CD4-positive, alpha-beta T cell treated with Interleukin-12 subunit alpha and Interleukin-12 subunit beta, for 1 hour (primary cell): Measurements from ENCODE around the gene CYP46A1.

ENCODE experiments used
- DNase-seq: peaks from one replicate; pipeline ENCODE4 v3.0.0-alpha.2; 2020

Gene CYP46A1

DNA sequence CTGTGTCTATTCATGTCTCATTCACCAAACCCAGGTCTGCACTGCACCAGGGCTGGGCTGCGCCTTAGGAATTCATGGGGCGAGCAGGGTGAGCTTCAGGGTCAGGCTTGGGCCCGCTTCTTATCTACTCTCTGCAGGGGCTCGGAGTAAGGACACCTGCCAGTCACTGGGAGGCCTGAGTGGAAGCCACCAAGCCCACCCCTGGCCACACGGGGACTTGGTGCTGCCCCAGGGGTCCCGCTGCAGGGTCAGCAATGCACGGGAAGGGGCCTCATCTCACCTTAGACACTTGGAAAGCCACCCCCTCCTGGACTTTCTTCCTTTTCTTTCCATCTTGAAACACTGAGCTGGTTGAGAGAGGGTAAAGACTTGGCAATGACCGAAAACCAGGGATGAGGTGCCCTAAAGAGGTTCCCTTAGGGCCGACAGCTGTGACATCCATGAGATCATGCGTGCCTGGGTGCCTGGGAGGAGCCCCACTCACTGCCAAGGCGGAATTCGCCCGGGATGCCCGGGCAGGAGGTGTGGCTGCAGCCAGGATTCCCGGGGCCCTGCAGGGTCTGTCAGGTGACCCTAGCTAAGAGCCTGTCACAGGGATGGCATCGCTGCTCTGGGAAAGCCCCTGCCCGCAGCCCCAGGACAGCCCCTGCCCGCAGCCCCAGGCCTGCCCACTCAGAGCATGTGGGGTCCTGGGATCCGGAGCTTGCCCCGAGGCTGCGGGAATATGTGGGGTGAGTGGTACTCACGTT is 63.7 kb downstream of the CYP46A1 start:
- no peak for DNase-seq

DNA sequence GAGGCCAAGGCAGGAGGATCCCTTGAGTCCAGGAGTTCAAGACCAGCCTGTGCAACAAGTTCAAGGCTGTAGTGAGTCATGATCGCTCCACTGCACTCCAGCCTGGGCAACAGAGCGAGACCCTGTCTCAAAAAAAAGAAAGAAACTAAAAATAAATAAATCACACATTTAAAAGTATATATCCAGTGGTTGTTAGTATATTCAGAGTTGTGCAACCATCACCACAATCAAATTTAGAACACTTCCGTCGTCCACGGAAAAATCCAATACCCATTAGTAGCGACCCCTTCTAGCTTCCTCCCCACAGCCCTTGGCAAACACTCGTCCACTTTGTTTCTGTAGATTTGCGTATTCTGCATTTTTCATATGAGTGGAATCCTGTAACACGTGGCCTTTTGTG is 64.4 kb downstream of the CYP46A1 start:
- DNase-seq, result no peak

GRCh38 chr14:99749142-99749541 is 65.0 kb downstream of the CYP46A1 start:
- DNase-seq, result no peak

GRCh38 chr14:99749763-99750715 is 65.9 kb downstream of the CYP46A1 start:
- DNase-seq, result no peak

DNA sequence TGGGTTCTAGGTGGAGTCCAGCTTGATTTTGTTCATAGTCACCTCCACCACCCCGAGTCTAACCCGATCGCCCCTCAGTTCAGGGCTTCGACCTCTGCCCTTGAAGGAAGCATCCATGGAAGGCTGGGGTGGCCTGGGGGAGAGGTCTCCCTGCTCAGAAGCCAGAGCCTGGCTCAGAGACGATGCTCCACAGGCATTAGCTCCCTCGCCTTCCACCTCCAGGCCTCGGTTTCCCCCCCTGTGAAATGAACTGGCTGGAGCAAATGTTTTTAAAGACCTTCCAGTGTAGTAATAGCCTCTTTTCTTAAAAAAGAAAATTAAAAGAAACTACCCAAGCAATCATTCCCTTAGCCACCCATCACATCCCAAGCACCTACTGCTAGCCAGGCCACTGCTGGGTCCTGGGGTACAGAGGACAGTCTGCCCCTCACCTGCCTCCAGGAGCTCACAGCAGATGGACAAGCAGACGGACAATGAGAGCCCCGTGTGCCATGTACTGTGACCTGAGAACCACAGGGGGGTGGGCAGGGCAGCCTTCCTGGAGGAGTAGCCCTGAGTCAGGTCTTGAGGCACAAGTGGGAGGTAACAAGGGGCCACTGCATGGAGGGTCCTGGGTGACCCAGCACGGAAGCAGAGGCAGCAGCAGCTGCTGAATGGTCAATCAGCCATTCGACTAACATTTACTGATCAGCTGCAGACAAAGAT is 66.8 kb downstream of the CYP46A1 start:
- no peak for DNase-seq

DNA sequence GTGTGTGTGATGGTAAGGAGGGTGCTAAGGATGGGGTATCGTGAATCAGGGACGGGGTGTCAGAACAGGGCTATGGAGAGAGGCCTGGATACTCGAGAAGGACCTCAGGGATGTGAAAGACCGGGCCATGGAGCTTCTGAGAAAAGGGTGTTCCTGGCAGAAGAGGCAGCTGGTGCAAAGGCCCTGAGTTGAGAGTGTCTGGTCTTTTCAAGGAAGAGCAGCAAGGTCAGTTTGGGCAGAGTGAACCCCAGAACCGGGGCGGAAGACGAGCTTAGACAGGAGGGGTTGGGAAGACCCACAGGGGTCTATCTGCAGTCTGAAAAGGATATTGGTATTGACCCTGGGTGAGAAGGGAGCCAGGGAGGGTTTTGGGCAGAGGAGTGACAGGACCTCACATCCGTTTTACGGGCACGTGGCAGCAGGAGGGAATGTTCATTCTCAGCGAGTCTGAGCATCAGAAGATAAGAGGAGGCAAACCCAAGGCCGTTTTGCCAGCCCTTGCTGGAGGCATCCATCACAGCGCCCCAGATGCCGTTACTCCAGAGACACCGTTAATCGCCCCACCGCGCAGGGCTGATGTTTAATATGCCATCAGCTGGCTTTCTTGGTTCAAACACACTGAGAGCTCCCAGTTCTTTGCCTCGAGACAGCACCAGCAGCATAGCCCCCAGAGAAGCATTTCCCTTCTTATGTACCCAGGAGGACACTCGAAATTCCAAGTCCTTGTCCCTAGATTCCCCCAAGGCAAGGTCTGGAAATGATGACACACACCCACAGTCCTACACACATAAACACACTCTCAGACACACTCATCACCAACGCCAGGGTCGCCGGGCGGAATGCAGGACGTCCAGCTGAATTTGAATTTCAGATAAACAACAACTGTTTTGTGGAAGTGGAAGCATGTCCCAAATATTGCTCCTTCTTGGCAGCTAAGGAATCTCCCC is 67.7 kb downstream of the CYP46A1 start:
- DNase-seq, result no peak

DNA sequence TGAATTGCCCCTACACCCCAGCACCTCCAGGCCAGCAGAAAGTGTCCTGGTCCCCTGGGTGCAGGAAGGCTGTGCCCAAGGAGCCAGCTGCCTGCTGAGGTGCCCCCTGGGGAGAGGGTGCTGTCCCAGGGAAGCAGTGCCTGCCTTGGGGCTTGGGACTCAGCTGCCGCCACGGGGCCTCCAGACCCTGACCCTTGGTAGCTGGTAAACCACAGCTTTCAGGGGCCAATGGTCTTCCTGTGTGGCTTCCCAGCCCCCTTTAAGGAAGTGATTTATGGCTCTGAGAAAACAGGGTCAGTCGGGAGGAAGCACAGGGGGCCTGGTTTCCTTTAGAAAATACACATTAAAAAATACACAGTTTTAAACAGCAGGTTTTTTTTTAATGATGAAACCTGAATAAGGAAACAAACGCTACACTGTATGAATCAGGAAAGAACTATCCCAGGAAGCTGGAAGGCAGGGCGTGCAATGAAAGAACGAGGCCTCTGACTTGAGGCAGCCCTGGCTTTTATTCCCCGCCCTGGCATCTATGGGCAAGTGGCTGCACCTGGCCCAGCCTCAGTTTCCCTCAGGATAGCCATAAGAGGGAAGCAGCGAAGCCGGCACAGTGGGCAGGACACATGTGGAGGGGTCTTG is 68.5 kb downstream of the CYP46A1 start:
- DNase-seq, result no peak

DNA sequence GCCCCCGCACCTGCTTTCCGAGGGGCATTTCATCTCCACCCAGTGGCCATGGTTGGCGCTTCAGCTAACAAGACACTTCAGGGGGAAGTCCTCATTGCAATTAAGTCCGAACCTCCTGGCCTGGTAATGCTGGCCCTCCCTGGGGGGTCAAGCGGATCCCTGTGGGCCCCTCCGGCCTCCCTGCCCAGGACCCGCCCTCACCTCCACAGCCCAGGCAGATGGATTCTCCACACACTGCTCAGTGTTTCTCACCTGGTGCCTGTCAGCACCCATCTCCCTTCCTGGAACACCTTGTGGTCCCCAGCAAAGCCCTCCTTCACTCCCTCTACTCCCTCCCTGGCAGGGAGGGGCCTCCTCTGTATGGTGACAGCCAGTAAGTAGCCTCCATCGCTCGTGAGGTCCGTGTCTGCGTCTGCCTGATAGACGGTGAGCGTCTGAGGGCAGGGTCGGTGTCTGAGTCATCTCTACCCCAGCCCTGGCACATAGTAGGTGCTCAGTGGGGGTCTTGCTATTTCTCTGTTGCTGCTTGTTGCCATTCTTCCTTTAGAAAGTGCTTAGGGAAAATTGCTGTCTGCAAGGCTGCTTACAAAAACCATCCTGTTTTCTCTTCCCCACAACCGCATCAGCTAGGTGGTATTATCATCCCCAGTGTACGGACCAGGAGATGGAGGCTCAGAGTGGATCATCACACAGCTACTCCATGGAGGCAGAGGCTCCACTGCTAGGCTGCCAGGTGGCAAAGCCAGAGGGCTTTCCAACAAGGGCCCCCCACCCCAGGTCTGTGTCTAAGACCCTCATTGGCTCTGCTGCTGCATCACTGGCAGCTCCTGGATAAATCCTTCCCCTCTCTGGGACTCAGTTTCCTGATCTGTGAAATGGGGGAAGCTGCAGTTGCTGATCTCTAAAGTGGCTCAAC is 69.4 kb downstream of the CYP46A1 start:
- no peak for DNase-seq

DNA sequence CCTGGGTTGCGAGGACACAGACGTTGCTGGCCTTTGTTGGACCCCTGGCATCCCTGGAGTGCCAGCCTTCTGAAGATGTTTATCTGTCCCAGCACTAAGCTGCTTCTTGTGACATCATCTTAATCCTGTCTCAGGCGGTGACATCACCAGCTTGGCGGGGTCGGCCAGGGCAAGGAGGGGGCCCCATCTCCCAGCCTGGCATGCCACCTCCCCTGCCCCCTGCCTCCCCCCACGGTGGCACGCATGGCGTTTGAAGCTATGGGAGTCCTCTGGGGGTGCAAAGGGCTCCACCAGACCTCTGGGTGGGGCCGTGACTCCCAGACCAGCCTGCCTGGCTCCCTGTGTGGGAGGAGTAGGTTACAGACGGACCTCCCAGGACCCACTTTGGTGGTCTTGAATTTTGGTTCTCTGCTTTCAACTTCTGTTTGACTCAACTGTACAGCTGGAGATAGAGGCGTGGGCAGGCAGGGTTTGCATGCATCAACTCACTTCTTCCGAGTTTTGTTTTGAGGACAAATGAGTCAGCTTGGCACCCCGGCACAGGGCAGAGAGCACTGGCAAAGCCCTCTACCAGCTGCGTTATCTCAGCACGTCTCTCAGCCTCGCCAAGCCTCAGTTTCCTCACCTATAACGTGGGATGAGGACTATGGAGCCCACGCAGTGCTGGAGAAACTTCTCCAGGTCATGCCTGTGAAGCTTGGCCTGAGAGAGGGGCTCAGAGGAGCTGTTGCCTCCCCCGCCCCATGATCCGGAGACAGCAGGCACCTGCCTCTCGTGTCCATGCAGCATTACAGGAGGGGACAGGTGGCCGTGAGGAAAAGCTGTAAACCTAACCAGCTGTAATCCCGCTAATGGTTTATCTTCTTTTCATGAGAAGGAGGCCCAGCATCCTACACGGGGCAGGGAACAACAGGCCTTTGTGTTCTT is 70.3 kb downstream of the CYP46A1 start:
- no peak for DNase-seq

DNA sequence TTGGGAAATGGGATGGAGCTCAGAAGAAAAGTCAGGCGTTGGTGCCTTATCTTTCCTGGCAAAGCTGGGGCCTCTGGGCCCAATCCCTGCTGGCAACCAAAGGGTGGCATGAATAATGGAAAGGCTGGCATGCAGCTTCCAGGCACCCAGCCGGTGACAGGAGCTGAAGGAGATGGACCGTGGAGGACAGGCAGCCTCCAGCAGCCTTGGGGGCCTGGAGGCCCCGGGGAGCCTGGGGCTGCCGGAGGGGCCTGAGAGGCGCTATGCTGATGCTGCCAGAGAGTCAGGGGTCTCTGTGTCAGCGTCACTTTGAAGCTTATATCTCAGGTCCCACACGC is 70.9 kb downstream of the CYP46A1 start:
- no peak for DNase-seq

GRCh38 chr14:99755629-99756603 is 71.8 kb downstream of the CYP46A1 start:
- no peak for DNase-seq

GRCh38 chr14:99756796-99757195 is 72.7 kb downstream of the CYP46A1 start:
- DNase-seq, result no peak

- no peak for DNase-seq
Measured at GRCh38 chr14:99757331-99758070, 73.4 kb downstream of the CYP46A1 start.

DNA sequence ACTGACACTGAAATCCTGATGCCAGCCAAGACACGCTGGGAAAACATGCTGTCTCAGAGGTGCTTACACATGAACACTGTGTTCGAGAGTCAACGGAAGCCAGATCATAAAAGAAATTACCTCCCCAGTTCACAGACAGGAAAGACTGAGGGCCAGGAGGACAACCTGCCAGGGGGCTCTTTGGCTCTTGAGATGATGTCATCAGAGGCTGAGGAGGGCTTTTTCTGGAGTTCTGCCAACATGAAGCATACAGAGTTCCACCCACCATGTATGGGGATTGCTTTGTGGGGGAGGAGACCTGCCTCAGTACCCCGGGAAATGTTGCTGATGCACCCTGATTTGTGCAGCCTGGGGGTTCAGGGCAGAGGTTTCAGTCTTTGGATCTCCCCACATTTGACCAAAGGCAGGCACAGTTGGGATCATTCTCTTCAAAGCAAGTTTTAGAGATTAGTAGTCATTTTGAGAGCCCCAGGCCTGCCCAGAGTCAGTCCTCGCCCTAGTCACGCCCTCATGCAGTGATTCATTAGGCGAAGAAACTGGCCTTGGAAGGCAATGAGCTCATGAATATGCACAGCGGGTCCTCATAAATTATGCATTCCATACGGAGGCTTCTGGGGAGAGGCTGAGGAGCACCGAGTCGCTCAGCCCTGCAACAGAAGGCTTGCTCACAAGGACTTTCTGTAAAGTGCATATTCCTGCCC is 74.2 kb downstream of the CYP46A1 start:
- DNase-seq, result no peak

GRCh38 chr14:99758872-99759545 is 74.9 kb downstream of the CYP46A1 start:
- no peak for DNase-seq

DNA sequence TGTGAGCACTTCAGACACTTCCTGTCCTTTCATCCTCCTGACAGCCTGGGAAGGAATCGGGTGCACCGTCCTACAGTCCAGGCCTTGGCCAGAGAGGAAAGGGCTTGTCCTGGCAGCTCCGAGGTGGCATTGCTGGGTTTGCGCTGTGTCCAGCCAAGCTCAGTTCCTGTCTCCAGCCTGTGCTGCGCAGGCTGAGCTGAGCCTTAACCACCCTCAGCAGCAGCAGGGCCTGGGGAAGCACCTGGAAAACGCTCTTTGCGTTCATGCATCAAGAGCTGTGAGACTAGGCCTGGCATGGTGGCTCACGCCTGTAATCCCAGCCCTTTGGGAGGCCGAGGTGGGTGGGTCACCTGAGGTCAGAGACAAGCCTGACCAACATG is 75.4 kb downstream of the CYP46A1 start:
- DNase-seq, result no peak
